ENCODE results near the gene CPED1.
"Not testable (repeated sequence)": the region's sequence is repeated elsewhere in the genome, so short reads cannot be mapped to it uniquely, and the experiment has no call there.

Gene CPED1

DNA sequence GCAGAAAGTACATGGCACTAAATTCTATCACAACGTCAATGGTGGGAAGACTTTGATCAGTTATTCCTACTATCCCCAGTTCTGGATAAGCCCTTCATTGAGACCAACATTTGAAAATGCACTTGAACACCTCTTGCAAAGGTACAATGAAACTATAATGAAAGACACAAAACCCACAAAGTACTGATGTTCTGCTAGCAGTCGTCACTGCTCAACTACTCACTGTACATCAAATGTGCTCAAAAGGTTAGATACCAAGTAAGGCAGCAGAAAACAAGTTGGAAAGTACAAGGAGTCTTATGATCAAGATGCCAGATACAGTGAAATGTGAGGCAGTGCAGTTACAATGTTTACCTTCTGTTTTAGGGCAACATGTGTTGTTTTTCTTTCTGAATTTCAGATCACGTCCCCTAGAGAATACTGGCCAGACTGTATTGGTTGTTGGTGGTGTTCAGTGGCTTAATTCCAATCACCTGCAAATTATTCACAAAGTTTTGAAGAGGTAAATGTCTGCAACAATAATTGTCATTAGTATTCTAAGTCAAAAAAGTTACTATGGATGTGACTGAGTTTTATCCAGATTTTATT is 277.9 kb downstream of the CPED1 start:
- DNase-seq, result no peak

DNA sequence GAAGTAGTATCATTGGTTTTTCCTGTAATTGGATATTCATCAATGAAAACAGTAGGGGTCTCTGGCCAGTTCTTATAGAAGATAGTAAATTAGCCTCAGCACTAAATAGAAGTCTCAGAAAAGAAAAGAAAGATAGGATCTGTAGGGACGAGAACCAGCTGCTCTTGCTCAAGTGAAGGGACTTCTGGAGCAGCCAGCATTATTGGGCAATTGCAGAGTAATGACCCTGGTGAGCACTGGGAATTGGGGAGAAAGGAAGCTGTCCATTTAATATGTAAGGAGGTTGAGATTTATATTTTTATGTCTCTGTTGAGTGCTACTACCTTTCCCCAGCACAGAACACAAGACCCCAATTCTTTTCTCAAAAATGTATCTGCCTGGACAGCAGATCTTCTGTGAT is 279.1 kb downstream of the CPED1 start:
- DNase-seq, result no peak

DNA sequence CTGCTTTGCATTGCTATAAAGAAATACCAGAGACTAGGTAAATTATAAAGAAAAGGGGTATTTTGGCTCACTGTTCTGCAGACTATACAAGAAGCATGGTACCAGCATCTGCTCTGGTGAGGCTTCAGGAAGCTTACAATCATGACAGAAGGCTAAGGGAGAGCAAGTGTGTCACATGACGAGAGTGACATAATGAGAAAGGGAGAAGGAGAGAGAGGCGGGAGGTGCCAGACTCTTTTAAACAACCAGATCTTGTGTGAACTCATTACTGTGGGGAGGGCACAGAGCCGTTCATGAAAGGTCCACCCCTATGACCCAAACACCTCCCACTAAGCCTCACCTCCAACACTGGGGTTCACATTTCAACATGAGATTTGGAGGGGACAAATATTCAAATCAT is 281.3 kb downstream of the CPED1 start:
- no peak for DNase-seq

DNA sequence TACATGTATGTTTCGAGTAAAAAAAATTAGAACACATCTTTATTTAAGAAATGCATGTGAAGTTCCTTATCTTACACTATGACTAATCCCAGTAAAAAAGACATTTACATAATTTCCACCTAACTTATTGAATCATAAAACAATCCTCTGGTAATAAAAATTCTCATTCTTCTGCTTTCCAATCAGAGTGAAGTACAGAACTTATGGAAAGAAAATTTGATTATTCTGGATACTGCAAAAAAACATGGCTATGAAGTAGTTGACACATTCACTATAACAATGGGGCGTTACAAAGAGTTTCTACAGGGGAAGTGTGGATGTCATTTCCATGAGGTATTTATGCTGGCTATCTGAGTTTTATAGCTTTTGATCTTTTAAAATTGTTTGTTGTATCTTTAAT is 282.6 kb downstream of the CPED1 start:
- no peak for DNase-seq

DNA sequence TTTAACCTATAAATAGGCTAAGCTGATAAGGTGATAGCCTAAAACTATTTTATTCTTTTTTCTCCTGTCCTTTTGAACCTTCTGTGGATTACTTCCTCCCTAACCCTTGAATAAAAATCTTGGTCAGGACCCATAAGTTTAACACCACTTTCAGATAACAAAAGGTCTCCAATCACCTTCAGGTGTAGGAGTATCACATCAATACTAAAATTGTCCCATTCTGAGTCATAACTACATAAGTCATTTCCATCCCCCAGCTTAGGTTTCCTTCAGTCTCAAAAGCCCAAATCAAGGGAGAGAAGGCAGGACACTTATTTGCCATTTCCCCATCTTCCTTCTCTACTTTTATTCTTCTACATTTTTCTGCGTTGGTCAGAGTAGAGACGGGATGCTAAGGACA is 283.4 kb downstream of the CPED1 start:
- DNase-seq, result no peak

DNA sequence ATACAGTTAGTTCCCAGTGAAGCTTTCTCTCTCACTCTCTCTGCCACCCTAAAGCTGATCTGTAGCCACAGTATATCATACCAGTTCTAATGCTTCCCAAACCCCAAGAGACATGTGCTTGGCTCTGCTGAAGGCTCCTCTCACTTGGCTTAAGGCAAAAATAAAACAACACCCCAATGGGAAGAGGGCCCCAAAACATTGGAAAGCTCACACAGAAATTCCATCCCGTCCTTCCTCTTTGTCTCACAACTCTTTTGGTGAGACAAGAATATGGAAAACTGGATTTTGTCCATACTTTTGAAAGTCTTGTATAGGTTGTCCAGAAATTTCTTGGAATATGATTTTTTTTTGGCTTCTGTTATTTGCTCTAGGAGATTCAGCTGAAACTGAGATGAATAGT is 284.2 kb downstream of the CPED1 start:
- no peak for DNase-seq

DNA sequence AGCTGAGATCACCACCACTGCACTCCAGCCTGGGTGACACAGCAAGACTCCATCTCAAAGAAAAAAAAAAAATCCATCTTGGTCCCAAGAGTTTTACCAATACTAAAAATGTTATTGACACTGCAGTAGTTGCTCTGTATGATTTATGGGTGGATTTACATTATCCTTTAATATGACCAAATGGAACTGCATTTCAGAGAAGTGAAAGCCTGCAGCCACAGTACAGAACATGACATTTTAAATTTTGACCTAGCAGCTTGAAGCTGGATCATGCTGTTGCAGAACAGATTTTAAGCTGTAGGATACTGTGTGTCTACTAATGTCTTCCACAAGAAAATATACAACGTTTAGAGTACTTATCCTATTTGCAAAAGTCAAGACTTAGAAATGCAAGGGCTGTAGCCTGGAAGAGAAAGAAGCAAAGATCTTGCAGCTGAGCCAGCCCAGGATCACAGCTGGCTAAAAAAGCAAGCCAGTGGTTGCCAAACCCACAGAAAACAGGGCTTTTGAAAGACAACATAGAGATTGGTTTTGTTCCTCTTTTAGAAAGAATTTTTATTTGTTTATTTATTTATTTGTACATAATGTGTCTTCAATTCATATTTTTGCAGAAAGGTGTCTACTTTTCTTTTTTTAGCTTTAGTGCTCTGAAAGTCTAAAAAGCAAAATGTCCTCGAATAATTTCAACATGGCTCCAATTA is 285.1 kb downstream of the CPED1 start:
- DNase-seq, result no peak

DNA sequence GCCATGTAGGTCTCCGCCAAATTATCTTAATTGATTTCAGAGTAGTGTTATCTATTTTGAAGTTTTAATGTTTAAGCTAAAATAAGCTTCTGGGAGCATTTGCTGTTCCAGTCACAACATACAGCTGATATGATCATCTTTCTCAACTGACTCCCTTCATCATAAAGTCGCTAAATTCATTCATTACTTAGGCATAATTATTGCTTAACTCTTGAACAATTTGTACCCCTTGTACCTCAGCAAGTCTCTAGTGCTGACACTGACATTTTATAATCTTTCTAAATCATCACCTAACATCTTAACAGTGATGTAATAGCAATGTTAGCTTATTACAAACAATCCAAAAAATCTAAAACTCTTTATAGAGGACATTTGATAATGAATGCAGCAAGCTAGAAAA is 286.0 kb downstream of the CPED1 start:
- no peak for DNase-seq

DNA sequence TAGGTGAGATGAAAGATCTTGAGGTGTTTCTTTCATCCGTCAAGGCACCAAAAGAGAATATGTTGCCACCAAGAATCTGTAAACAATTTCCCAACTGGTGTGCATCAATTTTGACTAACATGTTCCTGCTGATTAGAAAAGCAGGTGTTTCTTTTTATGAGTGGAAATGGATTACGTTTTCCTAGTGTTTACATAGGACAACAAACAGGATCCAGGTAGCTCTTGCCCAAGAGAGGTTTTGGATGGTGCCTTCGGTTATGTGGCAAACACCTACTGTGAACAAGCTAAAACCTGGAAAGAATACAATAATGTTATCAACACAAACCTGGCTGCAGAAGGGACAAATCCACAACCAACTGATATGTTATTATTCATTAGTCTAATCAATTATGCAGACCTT is 286.7 kb downstream of the CPED1 start:
- DNase-seq, result no peak

DNA sequence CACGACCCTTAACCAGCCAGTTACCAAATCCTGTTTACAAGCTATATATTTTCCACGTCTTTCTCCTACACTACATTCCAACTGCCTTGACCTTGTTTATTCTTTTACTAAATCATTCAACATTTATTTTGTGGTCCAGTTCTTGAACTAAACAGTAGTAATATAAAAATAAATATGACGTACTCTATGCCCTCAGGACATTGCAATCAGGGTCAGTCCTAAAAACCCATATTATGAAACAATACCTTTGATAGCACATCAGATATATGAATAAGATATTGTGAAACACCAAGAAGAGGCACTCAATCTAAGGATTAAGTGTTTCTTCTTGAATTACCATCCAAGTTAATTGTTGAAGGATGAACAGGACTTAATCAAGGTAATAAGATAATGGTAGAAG is 287.8 kb downstream of the CPED1 start:
- no peak for DNase-seq

DNA sequence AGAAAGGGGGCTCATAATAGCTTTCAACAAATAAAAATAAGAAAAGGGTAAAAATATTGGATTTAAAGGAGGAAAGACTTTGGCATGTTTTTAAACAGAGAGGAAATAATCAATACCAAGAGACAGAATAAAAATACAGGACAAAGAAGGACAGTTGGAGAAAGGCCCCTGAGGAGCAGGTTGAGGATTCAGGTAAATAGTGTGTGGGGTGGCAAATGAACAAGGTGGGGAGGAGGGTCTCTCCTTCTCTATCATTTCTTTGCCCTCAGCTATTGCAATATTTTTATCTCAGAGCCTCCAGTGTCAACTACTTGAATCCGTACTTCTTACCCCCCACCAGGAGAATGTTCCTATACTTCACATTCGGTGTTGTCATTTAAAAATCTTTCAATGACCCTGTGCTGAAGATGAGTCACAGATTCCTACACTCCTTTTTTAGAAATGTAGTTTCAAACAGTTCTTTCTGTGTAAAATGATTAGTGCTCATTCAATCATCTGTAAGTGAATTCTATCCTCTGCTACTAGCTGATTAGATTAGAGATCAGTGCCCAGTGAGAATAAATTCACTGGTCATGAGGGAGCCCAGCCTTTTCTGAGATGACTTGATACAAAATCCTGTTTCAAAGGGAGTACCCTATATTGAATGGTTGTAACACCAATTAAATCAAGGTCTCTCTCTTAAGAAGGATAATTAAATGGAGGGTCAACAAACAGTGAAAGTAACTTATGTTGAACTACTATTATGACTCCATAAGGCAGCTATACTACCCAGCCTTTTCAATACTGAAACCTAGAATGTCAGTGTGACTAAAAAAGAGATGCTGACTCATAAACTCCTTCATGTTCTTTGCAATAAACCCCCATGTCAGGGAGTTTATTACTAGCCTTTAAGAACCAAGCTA is 289.9 kb downstream of the CPED1 start:
- DNase-seq, result no peak

DNA sequence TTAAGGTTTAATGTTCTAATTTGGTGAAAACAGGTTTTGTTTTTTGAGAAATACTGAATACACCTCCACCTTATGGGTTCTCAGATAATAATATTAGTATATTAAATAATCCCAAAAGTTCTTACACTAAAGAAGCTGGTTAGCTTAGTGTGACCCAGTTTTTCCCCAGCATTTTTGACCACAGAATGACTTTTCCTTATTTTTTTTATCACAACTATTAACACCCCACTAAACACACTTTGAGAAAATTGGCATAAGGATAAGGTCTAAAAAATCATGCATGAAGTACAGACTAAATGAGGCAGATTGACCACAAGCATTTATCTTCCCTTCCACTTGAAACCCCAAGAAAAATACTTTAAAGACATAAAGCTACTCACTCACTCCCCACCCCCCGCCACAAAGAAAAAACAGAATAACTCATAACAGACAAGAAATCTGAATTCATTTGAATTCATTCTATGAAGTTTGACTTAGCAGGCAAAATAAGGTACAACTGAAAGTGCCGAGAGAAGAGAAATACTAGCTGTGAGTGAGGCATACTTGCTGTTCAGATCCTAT is 290.6 kb downstream of the CPED1 start:
- no peak for DNase-seq

DNA sequence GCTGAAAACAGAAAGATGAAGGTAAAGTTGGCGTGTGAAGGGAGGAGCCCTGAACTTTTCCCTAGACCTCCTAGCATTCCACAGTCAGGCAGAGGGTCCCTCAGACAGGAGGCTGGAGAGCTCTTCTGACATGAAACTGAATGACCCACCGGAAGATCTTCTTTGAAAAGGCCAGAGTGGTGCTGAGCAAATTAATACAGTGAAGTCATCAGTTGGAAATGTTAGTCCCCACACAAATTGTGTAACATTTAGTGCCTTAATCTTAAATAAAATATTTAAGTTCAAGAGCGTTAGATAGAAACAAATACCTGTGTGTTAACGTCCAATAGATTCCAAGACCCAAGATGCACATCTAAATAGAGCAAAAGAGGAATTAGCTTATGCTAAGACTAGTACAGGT is 291.3 kb downstream of the CPED1 start:
- no peak for DNase-seq

DNA sequence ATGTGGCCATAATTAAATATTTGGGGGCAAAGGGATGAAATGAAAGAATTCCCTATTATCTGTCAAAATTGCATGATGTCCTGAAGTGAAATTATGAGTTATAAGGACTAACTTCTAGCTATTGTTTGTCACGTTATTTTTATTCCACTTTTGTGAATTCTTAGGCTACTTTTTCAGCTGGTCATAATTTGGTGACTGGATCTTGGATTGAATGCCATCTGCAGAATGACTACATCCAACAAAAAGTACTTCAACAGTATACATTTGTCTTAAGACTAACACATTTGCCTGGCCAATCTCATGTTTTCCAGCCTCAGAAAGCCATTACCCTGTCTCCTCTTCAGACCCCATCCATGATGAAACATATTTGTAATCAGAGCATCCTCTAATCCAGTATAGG is 292.1 kb downstream of the CPED1 start:
- no peak for DNase-seq

DNA sequence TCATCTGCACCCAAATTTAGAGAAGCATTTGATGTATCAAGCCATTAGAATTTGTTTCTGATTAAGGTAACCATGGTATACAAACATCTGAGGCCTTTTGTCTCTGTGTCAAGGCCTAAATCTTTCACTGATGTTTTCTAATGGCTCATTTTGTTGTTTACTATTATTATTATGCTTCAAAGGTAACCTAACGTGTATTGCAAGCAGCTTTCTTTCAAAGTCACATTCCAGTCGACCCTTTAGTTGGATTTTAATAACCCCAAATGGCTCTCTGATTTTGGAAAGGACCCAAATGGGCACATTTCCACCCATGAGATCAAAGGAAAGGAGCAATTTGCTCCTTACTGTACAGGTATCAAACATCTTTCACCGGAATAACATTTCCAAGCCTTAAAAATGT is 293.6 kb downstream of the CPED1 start:
- no peak for DNase-seq

DNA sequence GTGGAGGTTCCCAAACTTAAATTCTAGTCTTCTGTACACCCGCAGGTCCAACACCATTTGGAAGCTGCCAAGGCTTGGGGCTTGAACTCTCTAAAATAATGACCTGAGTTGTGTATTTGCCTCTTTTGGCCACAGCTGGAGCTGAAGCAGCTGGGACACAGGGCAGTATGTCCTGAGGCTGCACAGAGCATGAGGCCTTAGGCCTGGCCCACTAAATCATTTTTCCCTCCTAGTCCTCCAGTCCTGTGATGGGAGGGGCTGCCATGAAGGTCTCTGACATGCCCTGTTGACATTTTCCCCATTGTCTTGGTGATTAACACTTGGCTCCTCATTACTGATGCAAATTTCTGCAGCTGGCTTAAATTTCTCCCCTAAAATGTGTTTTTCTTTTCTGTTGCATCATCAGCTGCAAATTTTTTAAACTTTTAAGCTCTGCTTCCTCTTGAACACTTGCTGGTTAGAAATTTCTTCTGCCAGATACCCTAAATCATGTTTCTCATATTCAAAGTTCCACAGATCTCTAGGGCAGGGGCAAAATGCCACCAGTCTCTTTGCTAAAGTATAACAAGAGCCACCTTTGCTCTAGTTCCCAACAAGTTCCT is 296.7 kb downstream of the CPED1 start:
- DNase-seq, result no peak

DNA sequence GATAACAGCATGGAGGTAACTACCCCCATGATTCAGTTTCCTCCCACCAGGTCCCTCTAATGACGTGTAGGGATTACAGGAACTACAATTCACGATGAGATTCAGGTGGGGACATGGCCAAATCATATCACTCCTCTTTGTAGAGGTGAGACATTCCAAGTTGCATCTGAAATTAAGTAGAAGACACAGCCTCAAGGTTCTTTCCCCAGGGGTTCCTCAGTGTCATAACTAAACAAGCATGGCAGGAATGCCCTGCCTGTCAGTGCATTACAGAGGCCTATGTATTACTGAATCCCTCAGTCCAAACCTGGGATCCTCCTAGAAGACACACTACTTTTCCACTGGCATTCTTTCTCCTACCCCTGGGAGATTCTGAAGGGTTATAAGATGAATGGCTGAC is 297.7 kb downstream of the CPED1 start:
- no peak for DNase-seq

DNA sequence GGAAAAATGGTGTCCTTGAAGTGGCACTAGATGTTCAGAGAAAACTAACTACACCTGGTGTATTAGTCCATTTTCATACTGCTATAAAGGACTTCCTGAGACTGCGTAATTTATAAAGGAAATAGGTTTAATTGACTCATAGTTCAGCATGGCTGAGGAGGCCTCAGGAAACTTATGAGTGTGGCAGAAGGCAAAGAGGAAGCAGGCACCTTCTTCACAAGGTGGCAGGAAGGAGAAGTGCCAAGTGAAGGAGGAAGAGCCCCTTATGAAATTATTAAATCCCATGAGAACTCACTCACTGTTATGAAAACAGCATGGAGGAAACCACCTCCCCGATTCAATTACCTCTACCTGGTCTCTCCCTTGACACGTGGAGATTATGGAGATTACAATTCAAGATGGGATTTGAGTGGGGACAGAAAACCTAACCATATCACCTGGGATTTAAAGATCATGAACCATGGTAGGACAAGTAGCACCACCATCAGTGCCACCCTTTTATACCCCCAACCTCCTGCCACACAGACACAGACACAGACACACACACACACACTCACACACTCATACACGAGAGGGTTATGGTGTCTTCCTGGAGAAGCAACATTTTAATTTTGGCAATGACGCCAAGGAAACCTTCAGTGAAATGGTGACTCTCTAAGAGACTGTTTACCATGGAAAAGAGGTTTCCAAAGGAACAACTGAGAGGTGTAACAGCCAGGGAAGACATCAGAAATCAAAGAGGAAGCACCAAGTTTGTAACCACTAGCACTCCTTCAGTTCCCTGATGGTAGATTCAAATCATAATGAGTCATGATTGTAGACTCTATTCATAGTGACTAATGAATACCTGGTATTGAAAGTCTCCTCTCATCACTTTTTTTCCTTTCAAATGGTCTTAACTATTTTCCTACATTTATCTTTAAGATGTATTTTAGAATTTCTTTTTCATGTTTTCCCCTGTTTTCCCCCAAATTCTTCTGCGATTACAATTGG is 298.5 kb downstream of the CPED1 start:
- no peak for DNase-seq

DNA sequence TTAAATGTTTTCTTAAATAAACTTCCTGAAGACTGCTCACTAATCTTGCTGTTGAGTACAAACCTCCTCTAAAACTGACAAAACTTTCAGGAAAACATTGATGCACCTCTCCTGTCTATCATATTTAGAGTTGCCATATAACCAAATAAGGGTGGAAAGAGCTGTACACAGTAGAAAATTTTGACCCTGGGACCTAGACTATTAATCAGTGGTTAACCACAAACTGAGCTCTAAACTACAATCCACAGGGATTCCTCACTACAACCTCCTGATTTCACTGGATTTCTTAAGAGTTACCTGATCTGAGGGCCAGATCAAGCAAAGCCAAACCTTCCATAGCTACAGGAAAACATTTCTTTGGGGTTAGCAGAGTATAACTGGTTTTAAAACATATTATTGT is 300.4 kb downstream of the CPED1 start:
- DNase-seq, result no peak

DNA sequence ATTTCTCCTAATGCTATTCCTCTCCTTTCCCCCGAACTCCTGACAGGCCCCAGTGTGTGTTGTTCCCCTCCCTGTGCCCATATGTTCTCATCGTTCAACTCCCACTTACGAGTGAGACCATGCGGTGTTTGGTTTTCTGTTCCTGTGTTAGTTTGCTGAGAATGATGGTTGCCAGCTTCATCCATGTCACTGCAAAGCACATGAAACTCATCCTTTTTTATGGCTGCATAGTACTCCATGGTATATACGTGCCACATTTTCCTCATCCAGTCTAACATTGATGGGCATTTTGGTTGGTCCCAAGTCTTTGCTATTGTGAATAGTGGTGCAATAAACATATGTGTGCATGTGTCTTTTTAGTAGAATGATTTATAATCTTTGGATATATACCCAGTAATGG is 301.4 kb downstream of the CPED1 start:
- DNase-seq, result not testable (repeated sequence)

DNA sequence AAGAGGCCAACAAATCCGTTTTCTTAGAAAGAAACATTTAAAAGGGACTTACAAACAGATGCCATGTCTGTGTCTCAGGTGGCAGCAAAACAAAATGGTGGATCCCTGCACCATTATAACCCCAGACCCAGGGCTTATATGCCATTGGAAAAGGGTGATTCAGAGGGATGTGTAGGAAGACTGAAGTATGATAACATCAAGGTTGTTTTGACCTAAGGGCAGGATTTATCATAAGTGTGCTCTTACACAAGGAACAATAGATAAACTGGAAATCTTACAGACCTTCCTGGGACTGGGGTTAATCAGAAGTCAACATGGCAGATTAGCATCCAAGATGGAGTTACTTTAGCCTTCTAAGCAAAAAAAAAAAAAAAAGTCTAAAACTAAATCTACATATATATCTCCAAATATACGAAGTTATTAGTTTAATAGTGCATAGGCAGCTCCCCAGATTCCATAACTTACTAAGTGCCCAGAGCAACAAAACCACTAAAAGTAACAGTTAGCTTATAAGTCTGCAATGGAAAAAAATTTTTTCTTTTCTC is 306.0 kb downstream of the CPED1 start:
- DNase-seq, result no peak

DNA sequence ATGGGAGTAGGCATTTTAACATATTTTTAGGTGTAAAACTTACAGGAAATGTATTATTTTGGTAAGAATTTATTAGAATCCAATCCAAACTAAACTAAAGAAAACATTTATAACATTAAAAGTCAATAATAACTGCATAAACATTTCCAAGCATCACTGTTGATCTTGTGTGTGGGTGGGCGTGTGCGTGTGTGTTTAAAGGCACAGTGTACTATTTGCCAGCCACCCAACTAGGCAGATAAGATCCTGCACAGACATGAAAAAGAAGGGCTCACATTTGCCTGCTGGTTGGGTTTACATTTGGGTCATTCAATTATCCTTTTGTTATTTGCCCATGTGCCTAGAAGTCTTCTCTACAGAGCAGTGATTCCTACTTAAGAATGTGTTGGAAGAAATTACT is 309.3 kb downstream of the CPED1 start:
- DNase-seq, result no peak
